CD4-positive, alpha-beta T cell treated with Interleukin-21 for 1 hour (primary cell): ENCODE results near the gene CDH13.

Experiments used
- DNase-seq: peaks from one replicate; pipeline ENCODE4 v3.0.0-alpha.2; 2020

Gene CDH13

GRCh38 chr16:82855471-82855870 is 228.7 kb downstream of the CDH13 start:
- no peak for DNase-seq

- no peak for DNase-seq
Observed at GRCh38 chr16:82857693-82858365, 231.1 kb downstream of the CDH13 start.

- no peak for DNase-seq
Observed at GRCh38 chr16:82859662-82860061, 232.9 kb downstream of the CDH13 start.

GRCh38 chr16:82860071-82860470 is 233.3 kb downstream of the CDH13 start:
- no peak for DNase-seq

- no peak for DNase-seq
Observed at GRCh38 chr16:82862057-82862456, 235.3 kb downstream of the CDH13 start.

- DNase-seq: no peak
Observed at GRCh38 chr16:82864332-82865040, 237.7 kb downstream of the CDH13 start.

GRCh38 chr16:82865412-82865811 is 238.6 kb downstream of the CDH13 start:
- DNase-seq: no peak

- DNase-seq: no peak
Observed at GRCh38 chr16:82867485-82867884, 240.7 kb downstream of the CDH13 start.

GRCh38 chr16:82874271-82874670 is 247.5 kb downstream of the CDH13 start:
- no peak for DNase-seq

- DNase-seq: no peak
Observed at GRCh38 chr16:82874672-82875071, 247.9 kb downstream of the CDH13 start.

- no peak for DNase-seq
Observed at GRCh38 chr16:82876951-82877350, 250.2 kb downstream of the CDH13 start.

- no peak for DNase-seq
Observed at GRCh38 chr16:82878466-82878865, 251.7 kb downstream of the CDH13 start.

- DNase-seq: no peak
Observed at GRCh38 chr16:82880346-82880745, 253.6 kb downstream of the CDH13 start.

GRCh38 chr16:82881516-82881915 is 254.7 kb downstream of the CDH13 start:
- DNase-seq: no peak

- DNase-seq: no peak
Observed at GRCh38 chr16:82882226-82882625, 255.5 kb downstream of the CDH13 start.

- DNase-seq: no peak
Observed at GRCh38 chr16:82882982-82883835, 256.4 kb downstream of the CDH13 start.

- DNase-seq: no peak
Observed at GRCh38 chr16:82884320-82884898, 257.6 kb downstream of the CDH13 start.

- DNase-seq: no peak
Observed at GRCh38 chr16:82886146-82886545, 259.4 kb downstream of the CDH13 start.

- no peak for DNase-seq
Observed at GRCh38 chr16:82888591-82889001, 261.8 kb downstream of the CDH13 start.

GRCh38 chr16:82891424-82891823 is 264.7 kb downstream of the CDH13 start:
- DNase-seq: no peak

- no peak for DNase-seq
Observed at GRCh38 chr16:82891918-82892317, 265.1 kb downstream of the CDH13 start.

- DNase-seq: no peak
Observed at GRCh38 chr16:82892324-82892723, 265.6 kb downstream of the CDH13 start.

GRCh38 chr16:82895843-82896242 is 269.1 kb downstream of the CDH13 start:
- DNase-seq: no peak
